ENCODE measurements around the gene MYO18B.

The MYO18B gene

DNA sequence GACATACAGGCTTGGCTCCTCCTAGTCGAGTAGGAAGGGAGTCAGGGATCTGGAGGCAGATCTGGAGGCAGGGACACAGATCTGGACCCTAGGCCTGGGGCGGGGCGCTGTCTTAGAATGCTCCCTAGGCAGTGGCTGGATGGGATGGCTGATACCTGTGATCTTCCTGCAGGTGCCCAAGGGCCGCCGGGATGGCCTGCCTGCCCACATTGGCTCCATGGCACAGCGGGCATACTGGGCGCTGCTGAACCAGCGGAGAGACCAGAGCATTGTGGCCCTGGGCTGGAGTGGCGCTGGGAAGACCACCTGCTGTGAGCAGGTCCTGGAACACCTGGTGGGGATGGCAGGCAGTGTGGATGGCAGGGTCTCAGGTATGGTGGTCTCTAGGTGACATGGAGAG is 35.4 kb downstream of the MYO18B start:
- H3K4me1 ChIP-seq (ENCODE audit: insufficient read depth, insufficient read length) = no peaks in the 10 kb centered on the region
- no peak for DNase-seq (ENCODE audit: low read depth, low spot score)
- TF ChIP-seq ZNF274 (IDR thresholded peaks at IDR 0.05; ENCODE audit: low read depth, low read length) = no peak
- TF ChIP-seq SUZ12 (IDR thresholded peaks at IDR 0.05; ENCODE audit: extremely low read depth, insufficient read depth, insufficient read length) = no peak
- TF ChIP-seq YY1 (IDR thresholded peaks at IDR 0.05; ENCODE audit: insufficient read depth, insufficient read length) = no peak
- peaks cover 2% of the 10 kb centered on the region for H3K27me3 ChIP-seq (ENCODE audit: insufficient read depth, insufficient read length)
- H3K4me3 ChIP-seq (ENCODE audit: insufficient read length, low read depth) = no peak overlapping the region
- no peak overlapping the region for H3K9ac ChIP-seq (ENCODE audit: insufficient read length, low read depth)
- H3K36me3 ChIP-seq (ENCODE audit: insufficient read depth, insufficient read length, low read length) = no peaks in the 10 kb centered on the region
- H3K9me3 ChIP-seq (ENCODE audit: insufficient read depth, low read length) = no peaks in the 10 kb centered on the region

GRCh38 chr22:25777870-25778269 is 35.9 kb downstream of the MYO18B start:
- no peak for DNase-seq (ENCODE audit: low read depth, low spot score)
- Histone ChIP-seq H3K9ac (ENCODE audit: insufficient read length, low read depth) (no peak overlapping the region), H3K4me3 (ENCODE audit: insufficient read length, low read depth) (no peak overlapping the region), H3K9me3 (ENCODE audit: insufficient read depth, low read length) (no peaks in the 10 kb centered on the region), H3K36me3 (ENCODE audit: insufficient read depth, insufficient read length, low read length) (no peaks in the 10 kb centered on the region), H3K4me1 (ENCODE audit: insufficient read depth, insufficient read length) (no peaks in the 10 kb centered on the region), H3K27me3 (ENCODE audit: insufficient read depth, insufficient read length) (peaks cover 2% of the 10 kb centered on the region)
- no peak for TF ChIP-seq SUZ12 (IDR thresholded peaks at IDR 0.05; ENCODE audit: extremely low read depth, insufficient read depth, insufficient read length)
- no peak for TF ChIP-seq ZNF274 (IDR thresholded peaks at IDR 0.05; ENCODE audit: low read depth, low read length)
- no peak for TF ChIP-seq YY1 (IDR thresholded peaks at IDR 0.05; ENCODE audit: insufficient read depth, insufficient read length)

GRCh38 chr22:25779426-25779825 is 37.4 kb downstream of the MYO18B start:
- H3K9me3 ChIP-seq (ENCODE audit: insufficient read depth, low read length) = no peaks in the 10 kb centered on the region
- no peak overlapping the region for H3K4me3 ChIP-seq (ENCODE audit: insufficient read length, low read depth)
- H3K27me3 ChIP-seq (ENCODE audit: insufficient read depth, insufficient read length) = no peaks in the 10 kb centered on the region
- no peak for TF ChIP-seq YY1 (IDR thresholded peaks at IDR 0.05; ENCODE audit: insufficient read depth, insufficient read length)
- no peak for TF ChIP-seq ZNF274 (IDR thresholded peaks at IDR 0.05; ENCODE audit: low read depth, low read length)
- TF ChIP-seq SUZ12 (IDR thresholded peaks at IDR 0.05; ENCODE audit: extremely low read depth, insufficient read depth, insufficient read length) = no peak
- no peak for DNase-seq (ENCODE audit: low read depth, low spot score)
- H3K36me3 ChIP-seq (ENCODE audit: insufficient read depth, insufficient read length, low read length) = no peaks in the 10 kb centered on the region
- no peaks in the 10 kb centered on the region for H3K4me1 ChIP-seq (ENCODE audit: insufficient read depth, insufficient read length)
- H3K9ac ChIP-seq (ENCODE audit: insufficient read length, low read depth) = no peak overlapping the region

DNA sequence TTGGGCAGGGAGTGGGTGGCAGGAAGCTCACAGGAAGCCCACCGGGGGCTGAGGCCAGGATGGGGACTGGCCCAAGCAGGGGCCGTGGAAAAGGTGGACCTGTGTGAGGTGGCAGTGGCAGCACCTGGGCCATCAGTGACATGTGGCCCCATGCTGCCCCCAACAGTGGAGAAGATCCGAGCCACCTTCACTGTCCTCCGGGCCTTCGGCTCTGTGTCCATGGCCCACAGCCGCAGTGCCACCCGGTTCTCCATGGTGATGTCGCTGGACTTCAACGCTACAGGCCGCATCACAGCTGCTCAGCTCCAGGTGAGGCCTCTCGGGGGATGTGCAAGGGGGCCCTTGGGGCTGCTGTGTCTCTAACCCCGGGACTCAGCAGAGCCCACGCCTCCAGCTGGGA is 37.9 kb downstream of the MYO18B start:
- TF ChIP-seq SUZ12 (IDR thresholded peaks at IDR 0.05; ENCODE audit: extremely low read depth, insufficient read depth, insufficient read length) (no peak), ZNF274 (IDR thresholded peaks at IDR 0.05; ENCODE audit: low read depth, low read length) (no peak), YY1 (IDR thresholded peaks at IDR 0.05; ENCODE audit: insufficient read depth, insufficient read length) (no peak)
- Histone ChIP-seq H3K27me3 (ENCODE audit: insufficient read depth, insufficient read length) (no peaks in the 10 kb centered on the region), H3K9ac (ENCODE audit: insufficient read length, low read depth) (no peak overlapping the region), H3K4me1 (ENCODE audit: insufficient read depth, insufficient read length) (no peaks in the 10 kb centered on the region), H3K36me3 (ENCODE audit: insufficient read depth, insufficient read length, low read length) (no peaks in the 10 kb centered on the region), H3K9me3 (ENCODE audit: insufficient read depth, low read length) (no peaks in the 10 kb centered on the region), H3K4me3 (ENCODE audit: insufficient read length, low read depth) (no peak overlapping the region)
- no peak for DNase-seq (ENCODE audit: low read depth, low spot score)

DNA sequence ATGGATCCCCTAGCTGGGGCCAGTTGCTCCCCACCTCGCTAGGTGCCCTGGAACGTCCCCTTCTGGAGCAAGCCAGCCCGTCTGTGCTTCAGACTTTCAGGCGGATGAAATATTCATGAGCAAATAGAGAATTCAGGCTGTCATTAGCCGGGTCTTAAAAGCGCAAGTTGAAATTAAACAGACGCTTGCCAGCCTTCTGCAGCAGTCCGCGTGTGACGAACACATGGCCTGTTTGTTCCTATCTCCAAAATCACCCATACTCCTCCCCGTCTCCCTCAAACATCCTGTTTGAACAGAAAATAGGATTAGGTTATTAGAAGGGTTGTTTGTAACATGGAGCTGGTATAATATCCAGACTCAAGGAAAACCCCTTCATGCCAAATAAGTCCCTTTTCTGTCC is 38.7 kb downstream of the MYO18B start:
- no peak for DNase-seq (ENCODE audit: low read depth, low spot score)
- no peak overlapping the region for H3K9ac ChIP-seq (ENCODE audit: insufficient read length, low read depth)
- no peak overlapping the region for H3K4me3 ChIP-seq (ENCODE audit: insufficient read length, low read depth)
- TF ChIP-seq SUZ12 (IDR thresholded peaks at IDR 0.05; ENCODE audit: extremely low read depth, insufficient read depth, insufficient read length) = no peak
- no peak for TF ChIP-seq YY1 (IDR thresholded peaks at IDR 0.05; ENCODE audit: insufficient read depth, insufficient read length)
- TF ChIP-seq ZNF274 (IDR thresholded peaks at IDR 0.05; ENCODE audit: low read depth, low read length) = no peak
- no peaks in the 10 kb centered on the region for H3K9me3 ChIP-seq (ENCODE audit: insufficient read depth, low read length)
- no peaks in the 10 kb centered on the region for H3K36me3 ChIP-seq (ENCODE audit: insufficient read depth, insufficient read length, low read length)
- H3K4me1 ChIP-seq (ENCODE audit: insufficient read depth, insufficient read length) = no peaks in the 10 kb centered on the region
- no peaks in the 10 kb centered on the region for H3K27me3 ChIP-seq (ENCODE audit: insufficient read depth, insufficient read length)

DNA sequence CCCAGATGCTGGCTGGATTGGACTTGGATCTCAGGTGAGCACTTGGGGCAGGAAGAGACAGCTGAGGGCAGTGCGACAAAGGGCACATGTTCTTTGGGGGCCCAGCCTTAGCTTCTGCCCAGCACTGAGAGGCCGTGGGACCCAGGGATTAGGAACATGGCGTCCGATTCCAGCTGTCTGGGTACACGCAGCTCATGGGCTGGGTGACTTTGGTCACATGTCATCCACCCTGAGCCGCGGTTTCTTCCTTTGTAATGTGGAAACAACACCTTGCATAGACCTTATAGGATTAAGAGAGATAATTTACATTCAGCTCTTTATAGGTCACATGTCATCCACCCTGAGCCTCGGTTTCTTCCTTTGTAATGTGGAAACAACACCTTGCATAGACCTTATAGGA is 39.8 kb downstream of the MYO18B start:
- Histone ChIP-seq H3K36me3 (ENCODE audit: insufficient read depth, insufficient read length, low read length) (no peaks in the 10 kb centered on the region), H3K27me3 (ENCODE audit: insufficient read depth, insufficient read length) (no peaks in the 10 kb centered on the region), H3K9ac (ENCODE audit: insufficient read length, low read depth) (no peak overlapping the region), H3K4me3 (ENCODE audit: insufficient read length, low read depth) (no peak overlapping the region), H3K9me3 (ENCODE audit: insufficient read depth, low read length) (no peaks in the 10 kb centered on the region), H3K4me1 (ENCODE audit: insufficient read depth, insufficient read length) (no peaks in the 10 kb centered on the region)
- no peak for TF ChIP-seq YY1 (IDR thresholded peaks at IDR 0.05; ENCODE audit: insufficient read depth, insufficient read length)
- no peak for TF ChIP-seq ZNF274 (IDR thresholded peaks at IDR 0.05; ENCODE audit: low read depth, low read length)
- no peak for TF ChIP-seq SUZ12 (IDR thresholded peaks at IDR 0.05; ENCODE audit: extremely low read depth, insufficient read depth, insufficient read length)
- DNase-seq (ENCODE audit: low read depth, low spot score) = no peak

- Histone ChIP-seq H3K9ac (ENCODE audit: insufficient read length, low read depth) (no peak overlapping the region), H3K4me3 (ENCODE audit: insufficient read length, low read depth) (no peak overlapping the region), H3K9me3 (ENCODE audit: insufficient read depth, low read length) (no peaks in the 10 kb centered on the region), H3K4me1 (ENCODE audit: insufficient read depth, insufficient read length) (no peaks in the 10 kb centered on the region), H3K27me3 (ENCODE audit: insufficient read depth, insufficient read length) (no peaks in the 10 kb centered on the region), H3K36me3 (ENCODE audit: insufficient read depth, insufficient read length, low read length) (no peaks in the 10 kb centered on the region)
- TF ChIP-seq ZNF274 (IDR thresholded peaks at IDR 0.05; ENCODE audit: low read depth, low read length) (no peak), SUZ12 (IDR thresholded peaks at IDR 0.05; ENCODE audit: extremely low read depth, insufficient read depth, insufficient read length) (no peak), YY1 (IDR thresholded peaks at IDR 0.05; ENCODE audit: insufficient read depth, insufficient read length) (no peak)
- no peak for DNase-seq (ENCODE audit: low read depth, low spot score)
These were observed 40.8 kb downstream of the MYO18B start for GRCh38 chr22:25782831-25783230.

DNA sequence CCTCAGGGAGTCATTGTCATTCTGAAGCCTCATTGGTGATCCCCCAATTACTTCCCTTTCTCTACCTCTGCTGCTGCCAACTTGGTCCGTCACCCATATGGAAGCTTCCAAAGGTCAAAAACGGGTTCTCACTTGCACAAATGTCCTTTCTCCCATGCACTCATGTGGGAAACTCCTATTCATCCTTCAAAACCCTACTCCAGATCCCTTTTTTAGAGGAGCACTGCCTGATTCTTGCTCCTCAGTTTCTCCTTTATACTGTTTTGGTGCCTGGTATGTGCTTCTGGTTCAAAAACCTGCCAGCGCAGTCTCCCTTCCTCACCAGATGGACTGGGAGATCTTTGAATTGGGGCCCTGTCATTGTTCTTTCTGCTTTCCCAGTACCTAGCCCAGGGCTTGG is 41.9 kb downstream of the MYO18B start:
- H3K4me3 ChIP-seq (ENCODE audit: insufficient read length, low read depth) = no peak overlapping the region
- H3K9me3 ChIP-seq (ENCODE audit: insufficient read depth, low read length) = no peaks in the 10 kb centered on the region
- TF ChIP-seq SUZ12 (IDR thresholded peaks at IDR 0.05; ENCODE audit: extremely low read depth, insufficient read depth, insufficient read length) (no peak), ZNF274 (IDR thresholded peaks at IDR 0.05; ENCODE audit: low read depth, low read length) (no peak), YY1 (IDR thresholded peaks at IDR 0.05; ENCODE audit: insufficient read depth, insufficient read length) (no peak)
- no peaks in the 10 kb centered on the region for H3K36me3 ChIP-seq (ENCODE audit: insufficient read depth, insufficient read length, low read length)
- H3K9ac ChIP-seq (ENCODE audit: insufficient read length, low read depth) = no peak overlapping the region
- no peaks in the 10 kb centered on the region for H3K27me3 ChIP-seq (ENCODE audit: insufficient read depth, insufficient read length)
- no peak for DNase-seq (ENCODE audit: low read depth, low spot score)
- no peaks in the 10 kb centered on the region for H3K4me1 ChIP-seq (ENCODE audit: insufficient read depth, insufficient read length)
